ENCODE results near the gene SRGAP1.
"Not testable (repeated sequence)": the region's sequence is repeated elsewhere in the genome, so short reads cannot be mapped to it uniquely, and the experiment has no call there.

The SRGAP1 gene

DNA sequence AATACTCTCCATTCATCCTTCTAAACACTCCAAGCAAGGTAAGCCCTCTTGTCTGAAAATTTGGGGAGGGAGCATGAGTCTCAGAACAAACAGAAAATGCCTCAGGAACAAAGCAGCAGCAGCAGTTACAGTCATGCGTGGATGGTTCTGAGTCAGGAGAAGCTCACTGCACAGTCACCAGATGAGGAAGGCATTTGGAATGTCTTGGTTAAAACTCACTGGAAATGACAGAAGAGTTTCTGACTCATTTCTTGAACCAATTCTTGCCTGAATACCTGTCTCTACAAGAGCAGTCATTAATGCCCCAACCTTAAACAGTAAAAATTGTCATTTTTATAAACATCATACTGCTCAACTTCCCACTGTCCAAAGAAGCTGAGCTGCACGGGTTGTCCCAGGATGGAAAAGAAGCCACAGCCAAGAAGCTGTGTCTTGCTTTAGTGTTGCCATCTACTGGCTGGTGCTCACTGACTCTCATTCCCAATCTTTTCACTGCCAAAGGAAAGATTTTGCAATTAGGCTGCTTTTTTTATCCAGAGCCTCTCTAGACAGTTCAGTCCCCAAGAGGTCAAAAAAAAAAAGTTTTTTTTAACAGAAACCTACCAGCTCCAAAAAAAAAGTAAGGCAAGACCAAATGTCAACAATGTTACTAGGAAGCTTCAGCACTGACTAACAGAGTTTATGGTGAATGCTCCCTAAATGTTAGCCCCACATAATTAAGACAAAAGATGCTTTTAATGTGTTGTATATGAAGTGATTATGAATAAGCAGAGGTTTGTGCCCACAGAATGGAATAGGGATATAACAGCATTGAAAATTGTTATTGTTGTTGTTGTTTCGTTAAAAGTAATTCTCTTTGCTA, 337.2 kb downstream of the SRGAP1 start:
- DNase-seq = no peak

DNA sequence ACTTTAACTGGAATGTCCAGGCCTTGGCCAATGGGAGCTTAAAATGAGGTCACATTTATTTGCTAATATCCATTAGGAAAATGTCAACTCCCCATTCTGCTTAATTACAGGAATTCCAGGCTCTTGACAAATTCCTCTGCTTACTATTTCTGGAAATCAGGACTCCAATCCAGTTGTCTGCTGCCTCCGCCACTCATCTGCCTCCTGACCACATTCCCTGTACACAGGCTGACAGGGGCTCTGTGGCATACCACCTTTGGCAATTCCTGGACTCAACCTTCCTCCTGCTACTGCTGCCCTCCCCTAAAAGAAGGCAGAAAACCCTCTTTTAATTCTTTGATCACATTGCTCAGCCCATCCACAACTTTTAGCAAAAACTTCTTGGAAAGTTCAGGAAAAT, 339.7 kb downstream of the SRGAP1 start:
- no peak for DNase-seq

DNA sequence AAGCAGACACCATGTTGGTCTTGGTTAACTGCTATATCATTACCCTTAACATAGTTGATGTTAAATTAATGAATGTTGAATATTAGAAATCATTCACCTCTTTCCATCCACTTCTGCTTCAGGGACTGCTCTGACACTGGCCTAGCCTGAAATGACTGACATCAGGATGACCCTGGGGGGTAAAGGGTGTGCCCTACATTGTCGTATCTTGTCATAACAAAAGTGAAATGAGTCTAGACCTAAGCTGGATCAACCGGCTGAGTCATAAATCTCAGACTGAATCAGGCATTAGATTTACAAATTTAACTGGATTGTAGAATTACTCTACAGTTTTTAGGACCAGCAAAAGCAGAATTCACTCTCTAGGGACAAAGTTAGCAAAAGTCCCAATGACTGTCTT, 342.3 kb downstream of the SRGAP1 start:
- DNase-seq = no peak

DNA sequence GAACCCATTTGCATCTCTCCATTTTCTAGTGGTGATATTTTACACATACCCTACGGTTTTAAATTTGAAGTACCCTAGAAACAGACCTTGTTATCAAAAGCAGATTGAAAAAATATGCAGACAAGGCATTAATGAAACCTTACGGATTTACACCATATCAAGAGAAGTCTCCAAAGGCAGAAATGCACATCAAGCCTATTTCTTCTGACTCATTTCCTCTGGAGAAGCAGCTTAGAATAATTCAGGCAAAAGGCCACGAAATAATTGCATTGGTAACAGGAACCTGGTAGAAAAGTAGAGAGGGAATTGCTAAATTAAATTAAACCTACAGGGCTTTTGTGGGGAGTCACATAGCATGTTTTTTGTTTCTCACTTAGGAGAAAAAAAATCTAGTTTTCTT, 342.9 kb downstream of the SRGAP1 start:
- no peak for DNase-seq

DNA sequence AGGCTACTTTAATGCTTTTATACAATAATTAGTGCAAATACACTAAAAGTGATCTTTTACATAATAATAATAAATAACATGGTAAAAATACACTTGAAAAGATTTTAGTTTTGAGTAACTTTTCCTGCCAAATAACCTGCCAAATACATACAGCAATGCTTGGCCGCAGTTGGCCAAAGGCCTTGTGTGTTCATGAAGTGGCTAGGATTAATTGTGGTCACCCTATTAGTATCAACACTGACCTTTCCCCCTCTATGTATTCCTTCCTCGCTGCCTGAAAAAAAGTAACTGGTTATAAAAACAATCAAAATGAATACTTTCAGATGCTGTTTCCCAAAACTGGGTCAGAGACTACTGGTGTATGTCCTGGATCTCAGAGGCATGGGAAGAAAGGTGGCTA, 343.3 kb downstream of the SRGAP1 start:
- no peak for DNase-seq

DNA sequence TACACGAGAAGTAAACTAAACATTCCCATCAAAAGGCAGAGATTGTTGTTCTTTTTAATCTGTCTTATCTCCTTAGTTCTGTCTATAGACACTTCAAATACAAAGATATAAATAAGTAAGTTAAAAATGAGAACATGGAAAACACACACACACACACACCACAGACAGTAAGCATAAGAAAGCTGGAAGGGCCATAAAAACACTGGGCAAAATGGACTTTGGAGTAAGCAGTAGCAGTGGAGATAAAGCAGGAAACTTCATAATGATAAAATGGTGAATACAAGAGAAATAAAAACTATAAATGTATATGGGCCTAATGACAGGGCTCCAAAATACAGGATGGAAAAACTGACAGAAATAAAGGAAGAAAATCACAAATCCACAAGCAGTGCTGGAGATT, 345.0 kb downstream of the SRGAP1 start:
- DNase-seq = no peak

DNA sequence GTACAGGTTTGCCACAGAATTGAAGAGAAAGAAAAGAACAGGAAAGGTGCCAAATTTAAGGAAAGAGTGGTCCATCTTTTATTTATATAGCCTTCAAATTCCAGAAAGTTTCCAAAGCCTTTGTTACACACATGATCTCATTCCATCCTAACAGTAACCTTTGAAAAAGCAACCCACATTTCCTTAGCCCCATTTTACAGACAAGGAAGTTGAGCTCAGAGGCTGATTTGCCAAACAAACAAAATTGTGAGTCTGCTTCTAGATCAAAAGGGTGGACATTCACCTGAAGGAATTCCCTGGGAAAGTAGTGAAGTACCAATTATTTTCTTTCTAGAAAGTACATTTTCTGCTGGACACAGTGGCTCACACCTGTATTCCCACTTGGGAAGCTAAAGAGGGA, 345.6 kb downstream of the SRGAP1 start:
- no peak for DNase-seq

DNA sequence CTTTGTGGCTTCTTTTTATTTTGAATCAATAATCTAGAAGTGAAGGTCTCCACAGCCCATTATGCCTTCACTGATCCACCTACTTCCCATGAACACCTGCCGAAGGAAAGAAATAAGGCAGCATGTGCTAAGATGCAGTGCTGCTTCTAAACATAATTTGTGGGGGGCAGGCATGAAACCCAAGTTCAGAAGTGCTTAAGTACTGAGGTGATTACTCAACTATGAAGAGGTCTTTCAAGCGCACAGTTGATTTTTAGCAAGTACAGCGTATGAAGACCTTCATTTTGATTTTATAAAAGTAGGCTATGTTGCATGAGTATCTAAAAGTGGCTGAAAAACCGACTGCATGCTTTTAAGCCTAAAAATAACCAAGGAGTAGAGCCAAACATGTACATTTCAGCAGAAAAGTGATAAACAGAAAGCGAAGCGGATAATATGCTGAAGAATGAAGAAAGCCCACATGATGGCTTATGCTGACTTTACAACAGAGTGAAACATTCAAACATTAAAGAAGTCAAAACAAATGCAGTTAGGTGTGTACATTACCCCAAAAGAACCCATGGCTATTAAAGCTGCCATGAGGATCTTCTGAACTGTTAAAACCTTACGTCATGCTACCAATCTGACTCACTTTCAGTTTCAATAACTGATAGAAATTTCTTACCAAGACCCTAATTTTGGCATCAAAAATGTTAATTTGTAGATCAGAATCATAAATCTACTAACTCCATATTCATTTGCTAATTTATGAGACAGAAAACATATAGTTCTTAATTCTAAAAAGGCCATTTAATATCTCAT, 348.3 kb downstream of the SRGAP1 start:
- DNase-seq = no peak

DNA sequence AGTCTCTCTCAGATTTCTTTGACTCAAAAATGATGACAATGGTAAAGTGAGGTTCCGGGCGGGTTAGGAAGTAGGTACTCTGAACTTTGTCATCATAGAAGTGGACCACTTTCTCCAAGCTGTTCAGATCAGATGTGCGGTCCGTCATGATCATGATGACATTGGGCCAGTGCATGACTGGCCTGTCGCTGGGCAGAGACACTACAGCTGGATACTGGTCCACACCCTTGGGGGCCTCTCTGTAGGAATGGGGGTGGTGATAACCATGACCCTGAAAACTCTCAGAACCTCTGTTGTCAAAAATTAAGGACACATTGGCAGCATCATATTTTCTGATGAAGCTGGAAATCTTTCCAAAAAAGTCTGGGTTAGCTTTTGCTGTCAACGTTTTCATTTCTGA, 349.4 kb downstream of the SRGAP1 start:
- DNase-seq = no peak

DNA sequence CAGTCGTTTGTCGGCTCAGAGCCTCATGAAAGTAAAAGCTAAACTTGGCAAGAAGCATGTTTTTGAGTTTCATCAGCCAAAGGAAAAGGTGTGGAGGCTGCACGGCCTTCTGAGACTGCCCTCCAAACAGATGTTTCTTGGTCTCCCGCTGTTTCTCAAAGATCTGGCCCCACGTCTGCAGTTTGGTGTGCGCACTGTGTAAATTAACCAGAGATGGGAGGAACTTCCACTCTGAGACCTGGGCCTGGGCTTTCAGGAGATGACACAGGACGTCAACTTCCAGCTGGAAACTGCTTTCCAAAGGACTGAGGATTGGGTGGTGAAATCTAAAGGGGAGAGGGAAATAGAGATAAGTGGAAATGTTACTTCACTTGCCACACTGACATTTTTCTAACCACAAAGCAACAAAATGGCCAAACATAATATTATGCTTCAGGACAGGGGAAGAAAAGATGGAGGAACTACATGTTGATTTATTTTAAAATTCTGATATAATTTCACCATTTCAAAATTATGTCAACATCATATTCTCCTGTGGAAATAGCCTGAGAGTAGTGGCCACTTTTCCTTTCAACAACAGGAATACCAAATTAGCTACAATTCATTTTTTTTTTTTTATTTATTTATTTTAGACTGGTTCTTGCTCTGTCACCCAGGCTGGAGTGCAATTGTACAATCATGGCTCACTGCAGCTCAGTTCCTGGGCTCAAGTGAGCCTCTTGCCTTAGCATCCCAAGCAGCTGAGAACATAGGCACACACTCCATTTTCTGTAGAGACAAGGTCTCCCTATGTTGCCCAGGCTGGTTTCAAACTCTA, 350.0 kb downstream of the SRGAP1 start:
- no peak for DNase-seq

DNA sequence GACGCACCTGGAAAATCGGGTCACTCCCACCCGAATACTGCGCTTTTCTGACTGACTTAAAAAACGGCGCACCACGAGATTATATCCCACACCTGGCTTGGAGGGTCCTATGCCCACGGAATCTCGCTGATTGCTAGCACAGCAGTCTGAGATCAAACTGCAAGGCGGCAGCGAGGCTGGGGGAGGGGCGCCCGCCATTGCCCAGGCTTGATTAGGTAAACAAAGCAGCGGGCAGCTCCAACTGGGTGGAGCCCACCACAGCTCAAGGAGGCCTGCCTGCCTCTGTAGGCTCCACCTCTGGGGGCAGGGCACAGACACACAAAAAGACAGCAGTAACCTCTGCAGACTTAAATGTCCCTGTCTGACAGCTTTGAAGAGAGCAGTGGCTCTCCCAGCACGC, 351.3 kb downstream of the SRGAP1 start:
- not testable (repeated sequence) for DNase-seq

DNA sequence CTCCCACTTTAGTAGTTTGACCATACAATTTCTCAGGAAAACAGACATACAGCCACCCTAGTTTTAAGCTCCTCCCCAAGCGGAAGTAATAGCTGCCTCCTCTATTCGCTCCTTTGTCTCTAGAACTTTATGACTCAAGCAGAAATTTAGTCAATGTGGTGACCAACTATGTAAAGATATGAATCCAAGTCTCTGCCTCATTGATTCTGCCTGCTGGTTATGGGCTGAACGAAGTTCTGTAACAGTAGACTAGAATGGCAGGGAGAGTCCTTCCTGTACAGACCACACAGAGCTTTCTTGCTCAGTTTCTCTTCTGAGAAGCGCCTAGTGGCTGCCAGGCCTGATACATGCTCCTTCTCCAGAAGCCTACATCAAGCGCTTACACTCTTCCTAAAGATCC, 358.5 kb downstream of the SRGAP1 start:
- no peak for DNase-seq

DNA sequence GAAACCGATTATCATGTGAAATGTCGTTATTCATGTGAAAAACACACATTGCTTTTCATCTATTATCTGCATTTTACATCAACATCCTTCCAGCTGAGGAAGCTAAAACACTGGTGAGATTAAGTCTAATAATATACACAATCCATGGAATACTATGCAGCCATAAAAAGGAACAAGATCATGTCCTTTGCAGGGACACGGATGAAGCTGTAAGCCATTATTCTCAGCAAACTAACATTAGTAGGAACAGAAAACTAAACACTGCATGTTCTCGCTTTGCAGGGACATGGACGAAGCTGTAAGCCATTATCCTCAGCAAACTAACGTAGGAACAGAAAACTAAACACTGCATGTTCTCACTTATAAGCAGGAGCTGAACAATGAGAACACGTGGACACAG, 359.3 kb downstream of the SRGAP1 start:
- DNase-seq = no peak

DNA sequence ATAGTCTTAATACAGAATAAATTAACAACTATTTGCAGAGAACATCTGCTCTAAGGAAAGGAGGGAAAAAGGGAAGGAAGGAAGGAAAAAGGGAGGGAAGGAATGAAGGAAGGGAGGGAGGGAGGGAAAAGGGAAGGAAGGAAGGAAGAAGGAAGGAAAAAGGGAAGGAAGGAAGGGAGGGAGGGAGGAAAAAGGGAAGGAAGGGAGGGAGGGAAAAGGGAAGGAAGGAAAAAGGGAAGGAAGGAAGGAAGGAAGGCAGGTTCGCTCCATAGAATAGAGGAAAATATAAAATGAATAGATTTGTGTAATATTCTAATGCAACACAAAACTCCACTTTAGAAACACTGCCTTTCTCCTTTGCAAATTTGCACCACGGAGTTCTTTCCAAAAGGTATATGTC, 361.0 kb downstream of the SRGAP1 start:
- DNase-seq = no peak

DNA sequence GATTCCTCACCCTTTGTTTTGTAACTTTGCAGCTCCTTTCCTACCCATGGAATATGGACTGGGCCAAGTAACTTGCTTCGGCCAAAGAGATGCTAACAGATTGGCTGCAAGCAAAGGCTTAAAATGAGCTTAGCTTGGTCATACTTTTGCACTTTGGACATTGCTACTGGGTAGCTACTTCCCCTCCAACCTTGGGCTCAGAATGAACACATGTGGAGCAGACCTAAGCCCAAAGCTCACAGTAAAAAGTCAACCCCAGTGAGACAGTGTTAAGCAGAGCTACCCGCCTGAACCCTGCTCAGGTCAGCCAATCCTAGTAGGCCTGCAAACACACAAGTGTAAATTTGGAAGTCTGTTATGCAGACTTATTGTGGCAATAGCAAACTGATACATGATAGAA, 363.0 kb downstream of the SRGAP1 start:
- no peak for DNase-seq
